NCI-H1694 treated with DMSO at 0.1 percent for 48 hours (cell line): ENCODE measurements around the gene VSIG8.

Experiments
- DNase-seq: peaks from one replicate; lab custom pipeline; 2025; lab: John Stamatoyannopoulos, UW

The VSIG8 gene

DNA sequence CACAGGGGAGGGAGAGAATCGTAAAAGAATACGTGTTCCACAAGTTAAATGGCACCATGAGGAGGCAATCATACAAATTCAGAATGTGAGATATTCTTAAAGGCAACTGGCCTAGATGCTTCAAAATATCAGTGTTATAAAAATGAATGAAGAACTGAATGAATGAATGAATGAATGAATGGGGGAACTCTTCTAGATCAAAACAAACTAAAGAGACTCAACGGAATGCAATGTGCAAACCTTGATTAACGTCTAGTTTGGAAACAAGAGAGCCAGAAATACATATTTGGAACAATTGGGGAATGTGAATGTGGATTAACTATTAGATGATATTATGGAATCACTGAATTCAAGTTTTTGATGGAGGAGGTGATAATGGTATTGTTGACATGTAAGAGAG lies 20.7 kb upstream of the VSIG8 start:
- no peak for DNase-seq

- no peak for DNase-seq
Observed at GRCh38 chr1:159882527-159882862, 20.0 kb upstream of the VSIG8 start.

- DNase-seq: no peak
Observed at GRCh38 chr1:159881622-159882526, 19.4 kb upstream of the VSIG8 start.

GRCh38 chr1:159880430-159880829 lies 18.0 kb upstream of the VSIG8 start:
- DNase-seq: no peak

- DNase-seq: no peak
Observed at GRCh38 chr1:159879977-159880376, 17.5 kb upstream of the VSIG8 start.

- DNase-seq: no peak
Observed at GRCh38 chr1:159879136-159879535, 16.7 kb upstream of the VSIG8 start.

- no peak for DNase-seq
Observed at GRCh38 chr1:159877695-159878444, 15.4 kb upstream of the VSIG8 start.

- no peak for DNase-seq
Observed at GRCh38 chr1:159873530-159874143, 11.2 kb upstream of the VSIG8 start.

- no peak for DNase-seq
Observed at GRCh38 chr1:159872891-159873290, 10.4 kb upstream of the VSIG8 start.

DNA sequence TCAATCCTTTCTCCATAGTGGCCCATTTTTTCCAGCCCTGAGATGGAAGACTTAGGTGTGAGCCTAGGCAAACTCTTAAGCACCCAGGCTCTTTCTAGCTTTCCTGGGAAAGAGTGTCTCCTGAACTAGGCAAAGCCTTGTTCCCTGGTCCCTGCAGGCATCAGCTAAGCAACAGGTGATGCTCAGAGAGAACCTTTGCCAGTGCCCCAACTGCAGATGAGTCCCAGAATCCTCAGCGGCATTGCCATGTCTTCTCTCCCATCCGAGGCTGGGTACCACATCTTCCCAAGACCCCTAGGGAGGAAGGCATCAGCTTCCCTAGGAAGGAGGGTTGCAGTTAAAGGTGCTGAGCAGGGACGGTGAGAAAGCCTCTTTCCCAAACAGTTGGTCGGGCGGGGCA lies 8.2 kb upstream of the VSIG8 start:
- DNase-seq: no peak

DNA sequence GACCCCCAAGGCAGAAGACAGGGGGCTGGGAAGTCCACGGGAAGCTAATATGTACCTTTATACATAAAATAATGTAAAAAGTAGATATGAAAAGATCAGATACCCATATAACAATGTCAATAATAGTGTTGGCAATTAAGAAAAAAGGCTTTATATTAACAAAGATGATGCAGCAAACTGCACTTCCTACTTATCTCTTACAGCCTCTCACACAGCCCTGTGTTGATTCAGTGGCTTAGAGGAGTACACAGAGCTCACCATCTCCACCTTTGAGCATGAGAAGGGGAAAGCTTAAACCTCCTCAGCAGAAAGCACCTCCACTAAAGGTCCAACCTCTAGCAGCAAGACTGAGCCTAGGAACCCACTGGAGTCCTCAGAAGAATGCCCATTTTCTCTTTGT lies 7.2 kb upstream of the VSIG8 start:
- no peak for DNase-seq

DNA sequence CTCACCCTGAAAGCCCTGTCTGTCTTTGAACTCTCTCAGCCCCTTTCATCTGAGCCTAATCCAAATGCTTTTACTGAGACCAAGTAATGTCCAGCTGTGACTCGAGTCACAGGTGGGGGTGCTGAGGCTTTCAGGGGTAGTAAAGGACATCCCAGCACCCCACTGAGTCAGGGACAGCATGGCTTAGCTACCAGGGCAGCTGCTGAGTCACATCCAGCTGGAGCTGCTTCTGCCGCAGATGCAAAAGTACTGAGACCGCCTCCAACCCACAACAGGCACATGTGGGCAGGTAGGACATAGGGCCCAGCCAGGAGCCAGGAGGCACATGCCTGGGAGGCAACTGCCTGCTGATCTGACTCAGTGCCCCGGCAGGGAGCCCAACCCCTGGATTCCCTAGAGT lies 6.7 kb upstream of the VSIG8 start:
- DNase-seq: no peak

DNA sequence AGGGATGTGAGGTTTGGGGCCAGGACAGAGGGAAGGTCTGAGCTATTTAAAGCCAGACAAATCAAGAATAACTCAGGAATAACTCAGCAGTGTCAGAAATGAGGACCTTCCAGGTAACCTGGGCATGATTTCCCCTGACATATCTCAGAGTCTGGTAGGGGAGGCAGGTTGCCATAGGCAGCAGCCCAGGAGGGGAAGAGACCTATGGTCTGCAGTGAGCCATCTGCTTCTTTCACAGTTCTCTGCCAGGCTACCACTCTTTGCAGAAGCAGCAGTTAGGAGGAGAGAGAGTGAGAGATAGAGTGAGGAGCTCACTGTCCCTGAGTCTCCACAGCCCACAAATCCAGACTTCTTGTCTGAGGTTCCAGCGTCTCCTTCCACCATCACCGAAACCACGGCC lies 6.3 kb upstream of the VSIG8 start:
- peak; percentile 53 for DNase-seq

DNA sequence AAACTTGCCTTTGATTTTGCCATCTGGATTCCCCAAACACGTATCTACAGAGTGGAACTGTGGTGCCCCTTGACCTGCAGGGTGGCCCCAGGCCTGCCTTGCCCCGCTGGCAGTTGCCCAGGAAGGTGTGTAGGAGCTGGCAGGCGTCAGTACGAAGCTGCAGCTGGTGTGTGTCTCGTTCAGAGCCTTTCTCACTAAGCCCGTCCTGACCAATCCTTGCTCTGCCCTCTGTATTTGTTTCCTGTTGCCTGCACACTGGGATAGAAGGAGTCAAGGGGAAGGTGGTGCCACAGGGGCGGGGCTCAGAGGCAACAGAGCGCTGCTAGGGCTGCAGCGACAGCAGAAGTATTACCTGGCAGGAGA lies 5.2 kb upstream of the VSIG8 start:
- DNase-seq: peak; percentile 68

DNA sequence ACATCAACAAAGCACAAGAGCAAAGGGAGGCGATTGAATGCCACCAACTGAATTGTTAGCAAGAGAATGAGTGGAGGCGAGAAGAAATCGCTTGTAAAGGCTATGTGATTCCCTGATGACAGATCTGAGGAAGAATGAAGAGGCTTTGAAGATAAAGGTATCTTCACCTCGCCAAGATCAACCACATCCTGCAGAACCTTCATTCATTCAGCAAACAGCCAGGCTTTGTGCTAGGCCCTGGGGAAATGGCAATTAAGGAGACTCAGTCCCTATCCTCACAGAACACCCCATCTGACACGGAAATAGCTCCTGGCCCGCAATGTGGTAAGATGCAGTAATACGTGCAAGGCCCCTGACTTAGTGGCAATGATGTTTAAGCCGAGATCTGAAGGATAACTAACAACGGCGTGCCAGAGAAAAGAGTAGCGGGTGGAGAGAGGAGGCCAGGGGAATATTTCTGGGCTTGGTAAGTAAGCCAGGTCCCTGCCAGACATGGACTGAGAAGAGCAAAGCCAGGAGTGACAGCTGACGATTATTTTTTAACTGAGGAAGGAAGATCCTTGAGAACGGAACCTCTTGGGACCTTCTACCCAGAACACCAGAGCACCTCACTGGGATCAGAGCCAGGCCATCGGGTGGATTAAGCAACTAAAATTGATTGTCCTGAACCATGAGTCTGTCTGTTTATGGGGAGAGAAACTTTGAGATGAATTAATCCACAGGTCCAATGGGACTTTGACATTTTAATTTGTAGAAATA lies 4.6 kb upstream of the VSIG8 start:
- no peak for DNase-seq

- DNase-seq: no peak
Observed at GRCh38 chr1:159866066-159866465, 3.6 kb upstream of the VSIG8 start.

DNA sequence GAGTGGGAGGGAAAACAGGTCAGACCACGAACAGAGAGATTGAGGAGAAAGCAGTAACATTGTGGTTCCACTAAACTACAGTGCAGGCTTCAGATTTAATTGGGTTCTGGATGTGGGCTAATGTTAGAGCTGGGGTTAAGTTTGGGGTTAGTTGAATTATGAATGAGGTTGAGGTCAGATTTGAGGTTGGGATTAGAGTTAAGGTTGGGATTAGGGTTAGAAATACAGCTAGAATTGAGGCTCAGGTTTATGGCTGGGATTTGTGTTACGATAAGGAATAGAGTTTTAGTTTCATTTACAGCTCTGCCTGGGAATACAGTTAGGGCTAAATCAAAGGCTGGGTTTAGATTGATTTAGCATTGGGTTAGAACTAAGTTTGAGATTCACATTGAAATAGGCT lies 1.8 kb upstream of the VSIG8 start:
- no peak for DNase-seq

DNA sequence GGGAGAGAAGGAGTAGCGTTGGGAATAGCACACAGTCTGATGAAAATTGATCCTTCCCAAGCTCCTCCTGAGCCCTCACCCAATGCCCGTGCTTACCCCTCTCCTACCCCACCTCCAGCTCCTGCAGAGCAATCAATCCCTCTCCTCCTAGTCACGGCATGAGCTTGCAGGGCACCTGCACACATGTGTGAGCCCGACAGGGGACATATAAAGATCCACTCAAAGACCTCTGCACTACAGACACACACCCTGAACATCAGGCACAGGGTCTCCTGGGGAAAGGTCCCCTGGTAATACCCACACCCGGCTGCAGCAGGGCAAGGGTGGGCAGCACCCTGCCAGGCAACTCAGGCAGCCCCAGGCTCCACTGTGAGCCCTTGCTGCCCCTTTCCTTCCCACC lies 426 bp downstream of the VSIG8 start:
- DNase-seq: no peak

GRCh38 chr1:159861218-159861617 lies 1.2 kb downstream of the VSIG8 start:
- no peak for DNase-seq

DNA sequence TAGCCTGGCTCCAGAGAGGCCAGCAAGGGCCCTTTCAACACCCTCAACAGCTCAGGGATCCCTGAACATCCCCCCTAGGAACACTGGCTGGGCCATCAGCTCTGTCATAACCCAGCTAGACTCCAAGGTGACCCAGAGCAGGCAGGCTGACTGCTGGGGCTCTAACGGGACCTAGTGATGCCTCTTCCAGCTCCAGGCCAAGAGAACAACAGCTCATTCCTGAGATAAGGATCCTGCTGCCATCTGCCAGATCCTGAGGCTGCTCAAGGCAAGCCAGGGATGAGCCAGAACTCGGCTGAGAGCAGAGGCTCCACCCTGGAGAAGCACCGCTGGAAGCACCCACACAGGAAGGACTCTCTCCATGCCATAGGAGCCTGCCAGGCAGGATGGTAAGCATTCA lies 2.0 kb downstream of the VSIG8 start:
- peak; percentile 25 for DNase-seq

- DNase-seq: no peak
Observed at GRCh38 chr1:159859767-159860322, 2.6 kb downstream of the VSIG8 start.

DNA sequence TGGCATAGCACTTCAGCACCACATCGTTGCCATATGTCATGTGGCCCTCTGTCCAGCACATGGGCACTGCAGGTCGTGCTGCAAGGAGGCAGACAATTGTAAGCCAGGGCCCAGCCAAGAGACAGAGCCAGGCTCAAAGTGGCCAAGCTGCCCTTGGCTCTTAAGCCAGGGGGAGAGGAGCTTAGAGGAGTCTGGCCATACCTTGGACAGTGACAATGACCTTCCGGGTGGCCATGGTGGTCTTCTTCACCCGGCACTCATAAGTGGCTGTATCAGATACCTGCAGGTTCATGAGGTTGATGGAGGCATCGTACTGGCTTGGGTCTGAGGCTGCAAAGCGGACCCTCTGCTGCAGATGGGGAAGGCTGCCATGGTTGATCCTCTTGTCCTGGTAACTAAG lies 4.6 kb downstream of the VSIG8 start:
- no peak for DNase-seq
